Glomerular visceral epithelial cell (primary cell): Measurements from ENCODE around the gene ZNF365.
A peak's percentile ranks its signal among the peaks of the same experiment; 100 is the strongest.

Experiments
- DNase-seq: peaks from one replicate; pipeline ENCODE4 v3.0.0-alpha.2; 2016; ENCODE audit errors: extremely low spot score

The ZNF365 gene

DNA sequence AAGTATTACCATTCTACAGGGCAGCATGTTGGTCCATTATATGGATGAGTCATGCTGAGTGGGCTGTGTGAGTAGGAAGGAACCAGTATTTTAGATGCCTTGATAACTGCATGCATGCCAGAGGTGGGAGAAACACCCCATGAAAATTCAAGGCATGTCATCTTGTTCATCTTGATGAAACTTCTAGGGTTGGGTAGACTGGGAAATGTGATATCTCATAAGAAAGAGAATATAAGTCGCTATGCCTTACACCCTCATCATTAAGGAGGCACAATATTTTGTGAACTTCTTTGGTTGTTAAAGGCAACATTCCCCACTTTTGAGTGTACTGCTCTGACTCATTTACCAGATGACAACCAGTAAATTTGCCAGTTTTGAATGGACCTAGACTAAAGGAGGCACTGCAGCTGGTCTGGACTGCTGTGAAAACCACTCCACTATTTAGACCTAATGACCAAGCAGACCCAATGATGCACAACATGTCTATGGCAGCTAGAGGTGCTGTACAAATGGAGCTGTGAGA is 48.0 kb downstream of the ZNF365 start:
- DNase-seq, result peak; percentile 37

DNA sequence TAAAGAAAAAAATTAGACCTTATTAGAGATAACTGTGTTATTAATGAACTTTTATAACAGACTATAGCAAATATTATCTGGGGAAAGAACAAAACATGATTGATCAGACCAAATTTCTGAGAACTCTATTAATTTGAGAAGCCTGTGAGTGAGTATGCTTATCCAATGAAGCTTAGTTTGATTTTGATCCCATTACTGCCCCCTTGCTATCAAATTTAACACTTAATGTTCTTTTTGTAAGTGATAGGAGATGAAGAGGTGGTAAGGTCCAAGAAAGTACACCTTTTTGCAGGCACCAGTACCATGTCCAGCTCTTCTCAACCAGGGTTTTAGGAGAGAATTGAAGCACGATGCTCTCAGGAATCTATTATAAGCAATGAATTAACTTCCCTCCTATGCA is 49.9 kb downstream of the ZNF365 start:
- DNase-seq, result no peak

DNA sequence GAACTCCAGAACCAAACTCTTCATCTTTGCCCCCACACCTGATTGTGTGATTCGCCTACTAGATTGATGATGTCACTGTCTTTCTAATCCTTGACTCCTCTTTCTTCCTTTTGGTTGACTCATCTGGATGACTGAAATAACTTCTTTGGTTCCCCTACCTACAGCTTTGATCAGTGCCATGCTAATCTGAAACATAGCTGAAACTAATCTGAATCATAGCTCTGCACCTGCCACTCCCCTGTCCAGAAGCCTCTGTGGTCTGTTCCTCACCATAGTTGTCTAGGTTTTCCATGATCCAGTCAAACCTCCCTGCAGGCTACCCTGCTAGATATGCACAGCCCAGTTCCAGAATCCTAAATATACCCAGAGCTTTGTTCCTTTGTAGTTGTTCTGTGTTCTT is 51.9 kb downstream of the ZNF365 start:
- DNase-seq, result peak; percentile 70

DNA sequence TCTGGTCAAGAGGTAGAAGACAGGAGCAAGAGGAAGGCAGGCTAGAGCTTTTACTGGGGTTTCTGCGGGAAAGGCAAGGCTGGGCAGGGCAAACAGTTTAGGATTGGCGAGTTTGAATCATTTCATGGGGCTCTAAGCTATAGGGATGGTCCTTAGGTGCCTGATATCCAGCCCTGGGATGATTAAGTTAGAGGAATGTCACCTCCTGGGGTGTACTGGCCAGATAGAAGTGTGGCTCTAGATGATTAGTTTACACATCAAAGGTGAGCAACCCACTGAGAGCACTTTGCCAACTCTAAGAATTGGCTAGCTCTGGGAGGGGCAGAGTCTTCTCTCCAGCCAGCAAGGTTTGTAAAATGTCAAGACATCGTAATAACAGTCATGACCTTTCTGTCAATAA is 52.4 kb downstream of the ZNF365 start:
- peak; percentile 43 for DNase-seq

DNA sequence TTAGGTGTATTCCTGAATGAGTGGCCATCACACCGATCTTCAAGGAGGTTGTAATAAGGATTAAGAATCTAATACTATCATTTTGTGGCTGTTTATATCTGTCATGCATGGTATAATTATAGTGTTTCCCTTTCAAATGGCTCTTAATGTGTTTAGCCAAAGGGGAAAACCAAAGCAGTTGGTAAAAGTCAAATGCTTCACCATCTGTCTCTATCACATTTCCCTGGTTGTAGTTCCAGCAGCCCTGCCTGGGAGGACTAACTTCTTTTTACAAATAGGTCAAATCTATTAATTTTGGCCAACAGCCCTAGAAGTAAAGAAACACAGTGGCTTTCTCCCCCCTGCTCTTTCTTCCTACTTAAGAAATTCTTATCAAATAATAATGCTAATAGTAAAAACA is 56.7 kb downstream of the ZNF365 start:
- no peak for DNase-seq

DNA sequence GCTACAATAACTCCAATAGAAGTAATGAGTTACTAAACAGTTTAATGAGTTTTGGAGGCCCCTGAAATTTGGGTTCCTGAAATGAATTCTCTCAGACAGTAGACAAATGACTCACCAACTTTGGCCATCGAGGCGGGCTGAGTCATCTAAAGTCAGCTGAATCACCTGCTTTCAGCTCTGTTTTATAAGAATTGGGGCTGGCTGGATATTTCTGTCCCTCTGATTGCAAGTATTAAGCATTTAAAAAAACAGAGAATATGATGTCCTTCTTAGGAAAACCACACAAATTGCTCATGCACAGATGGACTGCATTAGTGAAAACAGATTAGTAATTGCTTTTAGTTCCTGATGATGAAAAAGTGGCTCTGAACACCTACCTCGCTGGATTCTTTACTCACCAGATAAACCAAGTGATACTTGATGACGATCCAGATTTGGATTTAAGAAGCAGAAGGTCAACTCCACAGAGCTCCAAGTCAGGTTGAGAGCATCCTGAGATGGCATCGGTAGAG is 59.1 kb downstream of the ZNF365 start:
- peak; percentile 96 for DNase-seq

DNA sequence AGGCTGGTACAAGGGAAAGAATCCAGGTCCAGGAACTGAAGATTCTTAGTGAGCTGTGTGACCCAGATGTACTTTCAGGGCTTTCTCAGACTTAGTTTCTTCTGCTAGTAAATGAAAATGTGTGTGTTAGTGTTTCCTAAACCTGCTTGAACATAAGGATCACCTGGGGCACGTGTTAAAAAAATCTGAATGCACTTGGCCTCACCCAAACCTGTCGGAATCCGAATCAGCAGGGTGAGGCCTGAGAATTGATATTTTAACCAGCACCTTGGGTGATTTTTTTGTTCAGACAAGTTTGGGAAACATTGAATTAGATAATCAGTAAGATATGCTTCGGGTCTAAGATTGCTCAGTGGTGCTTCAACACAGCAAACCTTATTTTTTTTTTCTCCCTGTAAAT is 59.7 kb downstream of the ZNF365 start:
- no peak for DNase-seq

DNA sequence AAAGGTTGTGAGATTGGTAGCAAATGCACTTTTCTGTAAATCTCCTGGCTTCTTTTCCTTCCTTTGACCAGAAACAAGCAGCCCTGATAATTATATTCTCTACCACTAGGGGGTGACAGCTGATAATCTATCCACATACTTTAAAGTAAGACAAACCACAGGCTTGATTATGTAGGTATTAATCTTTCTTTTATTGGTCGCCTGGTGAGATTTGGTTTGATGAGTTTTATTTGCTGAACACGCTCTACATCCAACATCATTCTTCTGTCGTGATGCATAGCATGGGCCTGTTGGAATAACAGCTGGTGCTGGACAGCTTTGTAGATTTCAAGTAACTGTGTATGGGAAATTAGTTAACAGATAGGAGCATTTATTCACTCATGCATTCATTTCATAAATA is 63.5 kb downstream of the ZNF365 start:
- peak; percentile 70 for DNase-seq

DNA sequence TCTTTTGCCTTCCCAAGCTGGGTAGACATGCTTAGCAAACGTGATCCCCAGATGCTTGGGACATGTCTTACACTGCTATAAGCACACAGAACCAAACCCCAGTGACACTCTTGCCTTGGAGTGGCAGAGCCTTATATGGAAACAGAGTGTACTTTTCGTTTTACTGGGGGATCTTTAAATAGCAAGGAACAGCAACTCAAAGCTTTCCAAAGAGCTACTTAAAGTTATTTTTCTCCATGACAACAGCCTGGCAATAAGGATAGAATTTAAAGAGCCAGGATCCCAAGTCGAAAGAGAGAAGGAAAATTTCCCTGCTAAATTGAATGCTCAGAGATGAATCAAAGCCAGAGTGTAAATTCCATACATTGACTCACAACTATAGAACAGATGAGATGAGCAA is 67.8 kb downstream of the ZNF365 start:
- no peak for DNase-seq

DNA sequence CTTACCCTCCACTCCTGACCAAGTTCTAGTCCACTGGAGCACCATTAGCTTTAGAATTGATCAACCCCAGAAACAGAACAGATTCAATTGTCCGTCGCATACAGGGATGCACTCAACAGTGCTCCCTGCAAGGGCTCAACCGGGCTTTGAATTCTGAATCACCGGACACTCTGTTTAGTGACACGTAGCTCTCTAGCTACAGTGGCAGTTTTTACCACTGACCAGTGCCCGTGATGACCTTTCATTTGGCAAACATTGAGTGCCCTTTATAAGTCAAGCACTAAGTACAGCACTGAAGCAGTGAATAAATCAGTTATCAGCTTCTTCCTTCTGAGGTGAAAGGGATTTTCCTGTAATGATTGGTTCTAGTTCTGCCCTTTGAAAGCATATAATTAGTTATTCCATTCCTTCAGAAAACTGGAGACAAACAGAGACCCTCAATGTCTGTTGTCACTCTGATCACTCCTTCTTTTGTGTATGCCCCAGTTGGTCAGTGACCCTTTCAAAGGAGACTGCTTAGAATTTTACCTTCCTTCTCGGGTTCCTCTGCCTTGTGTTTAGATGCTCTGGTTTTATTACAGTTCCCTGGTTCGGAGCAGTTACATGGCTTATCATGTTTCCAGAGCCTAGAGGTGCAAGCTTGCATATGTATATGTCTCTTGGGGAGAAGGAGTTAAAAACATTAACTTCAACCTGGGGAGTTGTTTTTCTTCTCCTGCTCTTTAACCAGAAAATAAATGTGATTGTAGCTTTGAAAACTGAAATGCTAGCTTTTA is 68.9 kb downstream of the ZNF365 start:
- no peak for DNase-seq

DNA sequence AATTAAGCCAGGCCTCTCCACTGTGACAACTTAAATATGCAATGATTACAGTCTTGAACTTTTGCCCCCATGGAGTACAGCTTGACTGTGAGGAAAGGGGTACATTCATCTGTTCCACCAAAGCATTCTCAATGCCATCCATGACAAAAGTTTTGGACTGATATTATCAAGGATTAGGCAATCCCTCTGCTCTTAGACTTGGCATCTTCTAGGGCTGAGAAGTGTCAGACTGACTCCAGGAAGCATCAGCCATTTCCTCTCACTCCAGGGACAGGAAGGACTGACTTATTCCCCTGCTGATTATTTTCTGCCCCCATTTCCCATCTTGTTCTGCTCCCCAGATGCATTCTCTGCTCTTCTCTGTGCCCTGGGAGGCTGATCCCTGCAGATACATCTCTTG is 69.7 kb downstream of the ZNF365 start:
- DNase-seq, result no peak

DNA sequence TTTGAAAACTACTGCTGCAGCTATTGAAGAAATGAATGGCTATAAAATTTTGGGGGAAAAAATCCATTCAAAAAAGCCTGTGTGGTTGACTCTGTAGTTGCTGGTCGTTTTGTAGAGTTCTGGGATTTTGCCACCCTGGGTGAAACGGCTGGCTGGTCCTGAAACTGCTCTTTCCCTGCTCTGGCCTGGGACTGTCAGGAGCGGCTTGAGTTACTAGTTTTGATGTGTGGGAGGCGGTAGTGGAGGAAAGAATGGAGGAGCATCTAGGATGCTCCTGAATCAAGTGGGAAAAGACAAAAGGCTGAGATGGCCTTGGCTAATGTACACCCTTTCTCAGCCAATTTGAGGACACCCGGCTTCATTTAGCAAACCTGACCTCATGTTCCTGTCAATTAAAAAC is 72.5 kb downstream of the ZNF365 start:
- no peak for DNase-seq

DNA sequence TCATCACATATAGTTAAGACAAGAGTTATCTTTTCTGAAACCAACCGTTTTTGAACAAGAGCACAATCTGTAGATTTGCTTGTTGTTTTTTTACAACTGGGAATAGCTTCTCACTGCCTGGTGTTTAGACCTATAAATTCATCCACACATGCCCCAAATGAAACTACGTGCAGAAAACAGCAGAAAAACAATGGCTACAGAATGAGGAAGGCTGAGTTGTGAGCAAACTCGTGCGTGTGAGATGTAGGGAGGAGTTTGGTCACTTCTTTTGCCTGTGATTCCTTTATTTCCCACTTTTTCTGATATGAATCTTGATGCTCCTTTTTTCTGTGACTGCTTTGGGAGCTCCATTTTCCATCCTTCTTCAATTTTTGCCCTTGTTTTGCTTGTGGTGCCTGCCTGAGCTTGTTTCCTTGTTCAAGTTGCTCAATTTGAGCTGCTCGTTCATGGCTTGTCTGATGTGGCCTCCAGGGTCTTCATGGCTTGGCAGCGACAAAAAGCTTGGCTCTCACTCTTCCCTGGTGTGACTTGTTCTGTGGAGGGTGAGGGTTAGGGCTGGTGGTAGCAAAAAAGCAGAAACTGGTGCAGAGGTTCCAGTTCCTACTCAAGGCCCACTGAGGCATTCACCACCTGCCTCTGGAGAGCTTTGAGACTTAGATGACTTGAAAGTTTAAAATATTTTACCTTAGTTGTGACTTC is 76.9 kb downstream of the ZNF365 start:
- DNase-seq, result no peak

DNA sequence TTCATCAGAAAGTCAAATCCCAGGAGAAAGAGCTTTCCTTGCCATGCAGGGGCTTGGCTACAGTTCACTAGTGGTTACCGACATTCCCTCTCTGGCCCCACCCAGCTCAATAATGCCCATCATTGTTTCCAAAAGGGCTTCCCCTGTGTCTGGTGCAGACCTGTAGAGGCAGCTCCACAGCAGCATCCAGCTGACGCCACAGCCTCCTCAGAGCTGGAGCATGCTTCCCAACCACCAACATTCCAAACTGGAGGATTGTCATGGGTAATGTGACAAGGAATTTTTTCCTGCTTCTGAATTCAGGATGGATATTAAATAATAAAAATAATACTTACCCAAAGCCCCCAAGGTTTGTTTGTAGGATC is 77.4 kb downstream of the ZNF365 start:
- DNase-seq, result no peak
